Heart left ventricle (tissue), 13 donors: Measurements from ENCODE around the gene IGF1R.

Experiments used
- POLR2A ChIP-seq, 2 donors: fragments of 450-650 bp; IDR thresholded peaks; one replicate each; pipeline ENCODE4 v1.6.1; 2017; ENCODE audit warnings: antibody characterized with exemption in 2 of 2, mild to moderate bottlenecking in 2 of 2, moderate library complexity in 2 of 2
- TF ChIP-seq, protein P1 (sequence below), 12 donors: fragments of 200-600 bp; sonication (generic) in 4 of 12; IDR thresholded peaks; one replicate each; pipeline versions ENCODE4 v1.5.0 to v1.8.0; 2018 to 2022; ENCODE audit warnings: antibody characterized with exemption in 12 of 12, mild to moderate bottlenecking in 5 of 12
- donor health status: ischemic (EF 13 %, LVEDD 7.1; RV severe dilation, severe dysfunction).
- donor health status: DM: no; HTN: yes; CAD: no.
- donor health status: DM: no; HTN: no; CAD: no.
- donor health status: ischemic (EF 25% LVEDD 6.9; RV normal size, moderate dysfunction).
- donor health status: ischemic (EF 25% LVEDD 5.7; RV mildly dilated, moderate dysfunction).
- donor health status: ischemic (EF 35%, LVEDD 5.7; RV mildly dilated, moderate dysfunction).
- donor health status: nonischemic (EF 11% LVEDD 7.7; RV severe dilation, severe dysfunction).
- donor health status: DM: yes; HTN: yes; CAD: no.
- donor health status: PGD.
- donor health status: ischemic (EF 29% LVEDD 5.4; RV normal size, mild dysfunction).
- donor health status: nonischemic (EF 23%, LVEDD 6.1; RV moderate dilation, normal function).

DNA sequence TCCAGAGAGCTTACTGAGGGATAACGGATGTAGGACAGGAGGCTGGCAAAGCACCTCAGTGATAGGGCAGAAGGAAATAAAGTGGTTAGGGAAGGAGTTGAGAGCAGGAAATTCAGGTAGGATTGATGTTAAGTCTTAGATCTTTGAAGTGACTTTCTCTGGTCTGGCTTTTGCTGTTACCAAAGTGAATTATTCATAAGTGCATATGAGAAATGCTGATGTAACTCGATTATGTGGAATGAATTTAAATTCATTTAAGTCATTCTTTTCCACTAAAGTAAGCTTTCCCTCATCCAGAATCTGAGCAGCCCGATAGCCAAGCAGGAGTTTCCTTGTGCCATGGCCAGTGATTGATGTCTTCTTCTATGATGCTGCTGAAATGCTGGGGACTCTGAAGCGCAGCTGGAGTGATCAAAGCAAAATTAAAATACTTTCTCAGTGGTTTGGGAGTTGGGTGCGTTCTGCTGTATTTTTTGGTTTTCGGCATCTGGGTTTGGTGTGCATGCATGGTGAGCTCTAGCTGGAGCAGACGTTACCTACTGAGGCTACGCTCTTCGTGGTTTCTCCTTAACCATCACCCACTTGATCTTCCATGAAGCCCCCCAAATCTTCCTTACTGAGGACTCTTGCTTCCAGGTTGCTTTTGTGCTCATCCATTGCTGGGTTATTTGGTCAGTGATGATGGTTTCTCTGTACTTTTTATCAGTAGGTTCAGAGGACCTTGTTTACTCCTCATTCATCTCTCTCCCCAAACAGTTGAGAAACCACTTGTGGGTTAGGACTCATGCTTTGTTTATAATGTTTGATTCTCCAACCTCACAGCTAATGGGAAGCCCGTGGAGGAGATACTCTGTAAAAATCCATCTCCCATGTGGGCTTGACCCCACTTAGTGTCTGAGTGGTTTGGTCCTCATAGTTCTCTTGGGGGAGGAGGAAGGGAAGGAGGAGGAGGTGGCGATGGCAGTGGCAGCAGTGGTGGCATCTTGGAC is 72.5 kb downstream of the IGF1R start:
- TF ChIP-seq, protein P1, sequence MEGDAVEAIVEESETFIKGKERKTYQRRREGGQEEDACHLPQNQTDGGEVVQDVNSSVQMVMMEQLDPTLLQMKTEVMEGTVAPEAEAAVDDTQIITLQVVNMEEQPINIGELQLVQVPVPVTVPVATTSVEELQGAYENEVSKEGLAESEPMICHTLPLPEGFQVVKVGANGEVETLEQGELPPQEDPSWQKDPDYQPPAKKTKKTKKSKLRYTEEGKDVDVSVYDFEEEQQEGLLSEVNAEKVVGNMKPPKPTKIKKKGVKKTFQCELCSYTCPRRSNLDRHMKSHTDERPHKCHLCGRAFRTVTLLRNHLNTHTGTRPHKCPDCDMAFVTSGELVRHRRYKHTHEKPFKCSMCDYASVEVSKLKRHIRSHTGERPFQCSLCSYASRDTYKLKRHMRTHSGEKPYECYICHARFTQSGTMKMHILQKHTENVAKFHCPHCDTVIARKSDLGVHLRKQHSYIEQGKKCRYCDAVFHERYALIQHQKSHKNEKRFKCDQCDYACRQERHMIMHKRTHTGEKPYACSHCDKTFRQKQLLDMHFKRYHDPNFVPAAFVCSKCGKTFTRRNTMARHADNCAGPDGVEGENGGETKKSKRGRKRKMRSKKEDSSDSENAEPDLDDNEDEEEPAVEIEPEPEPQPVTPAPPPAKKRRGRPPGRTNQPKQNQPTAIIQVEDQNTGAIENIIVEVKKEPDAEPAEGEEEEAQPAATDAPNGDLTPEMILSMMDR (IDR thresholded peaks at IDR 0.05): no peak
- TF ChIP-seq POLR2A (IDR thresholded peaks at IDR 0.05): no peak
